CD4-positive, alpha-beta memory T cell (primary cell): ENCODE measurements around the gene LRFN2. TPM values are rescaled to one million over a fixed set of nuclear protein-coding genes. Genes with fewer than 3 reads are reported as not detected.
A peak's percentile ranks its signal among the peaks of the same experiment; 100 is the strongest.

Experiments
- CTCF ChIA-PET: fragments of 350-600 bp; sonication (Branson Sonifier 250); formaldehyde crosslinking; loops from one replicate; lab custom pipeline; 2021; ENCODE audit warnings: inconsistent platforms; ENCODE audit not compliant: partially characterized antibody; lab: Charles Lee
- POLR2A ChIA-PET: fragments of 350-600 bp; sonication (Branson Sonifier 250); formaldehyde crosslinking; loops from one replicate; lab custom pipeline; 2021; ENCODE audit not compliant: partially characterized antibody; lab: Charles Lee
- DNase-seq, 5 donors: peaks; one replicate each; pipeline versions ENCODE4 v3.0.0 to v3.0.0-alpha.2; 2020 to 2022; ENCODE audit warnings: mixed read lengths in 1 of 5
- H3K27ac ChIP-seq: one replicate; pipeline ENCODE4 v1.7.0; 2013; ENCODE audit warnings: low read depth, low read length
- H3K27me3 ChIP-seq: 2 replicates; pipeline ENCODE4 v1.7.0; 2013; ENCODE audit warnings: mild to moderate bottlenecking, low read length, moderate library complexity; ENCODE audit not compliant: insufficient read depth
- H3K36me3 ChIP-seq: 2 replicates; pipeline ENCODE4 v1.7.0; 2013; ENCODE audit warnings: mild to moderate bottlenecking, low read length, moderate library complexity; ENCODE audit not compliant: insufficient read depth
- H3K4me1 ChIP-seq: 2 replicates; pipeline ENCODE4 v1.7.0; 2013; ENCODE audit warnings: mild to moderate bottlenecking, low read length, moderate library complexity; ENCODE audit not compliant: insufficient read depth
- H3K4me3 ChIP-seq, 2 donors: one replicate each; pipeline ENCODE4 v1.7.0; 2013; ENCODE audit warnings: low read length in 2 of 2, mild to moderate bottlenecking in 1 of 2
- H3K9me3 ChIP-seq, 2 donors: one replicate each; pipeline ENCODE4 v1.7.0; 2013; ENCODE audit warnings: low read length in 2 of 2, control low read depth in 1 of 2; ENCODE audit not compliant: control insufficient read depth in 1 of 2
- H3K27ac Mint-ChIP-seq, 7 donors: one replicate each; pipeline ENCODE4 v1.8.0; 2020 to 2021; ENCODE audit warnings: mixed read lengths in 7 of 7, mild to moderate bottlenecking in 6 of 7, inconsistent platforms in 3 of 7, moderate library complexity in 3 of 7
- H3K27me3 Mint-ChIP-seq, 2 donors: one replicate each; pipeline ENCODE4 v1.8.0; 2020 to 2021; ENCODE audit warnings: mixed read lengths in 2 of 2
- H3K36me3 Mint-ChIP-seq, 2 donors: one replicate each; pipeline ENCODE4 v1.8.0; 2020 to 2021; ENCODE audit warnings: mixed read lengths in 2 of 2, inconsistent platforms in 1 of 2, mild to moderate bottlenecking in 1 of 2
- H3K4me1 Mint-ChIP-seq, 4 donors: one replicate each; pipeline ENCODE4 v1.8.0; 2020 to 2021; ENCODE audit warnings: mixed read lengths in 4 of 4, mild to moderate bottlenecking in 1 of 4
- H3K4me3 Mint-ChIP-seq, 8 donors: one replicate each; pipeline ENCODE4 v1.8.0; 2020 to 2021; ENCODE audit warnings: mixed read lengths in 8 of 8, mild to moderate bottlenecking in 7 of 8, moderate library complexity in 6 of 8, inconsistent platforms in 3 of 8
- H3K9me3 Mint-ChIP-seq, 8 donors: one replicate each; pipeline ENCODE4 v1.8.0; 2020 to 2021; ENCODE audit warnings: mixed read lengths in 8 of 8, mild to moderate bottlenecking in 5 of 8, inconsistent platforms in 3 of 8, moderate library complexity in 1 of 8
- intact Hi-C: fragments of 100-400 bp; cut with micrococcal nuclease; formaldehyde crosslinking; loops from one replicate; pipeline ENCODE4 v1.15.1; 2023
- polyA plus RNA-seq, 2 donors: library from polyadenylated mRNA; unstranded; fragments of 300-500 nt; fragmentation: Illumina TruSeq; gene quantifications; one replicate each; pipeline ENCODE4 v1.2.3, GENCODE V29; 2021
- total RNA-seq, 2 experiments: library from RNA; stranded (reverse); gene quantifications; one replicate each; pipeline ENCODE4 v1.2.3, GENCODE V29; 2021

The LRFN2 gene
- total and polyA plus RNA-seq, 4 experiments from 2014 or later = 0.17 TPM; not detected in 3

- H3K4me1 ChIP-seq = no peaks in the 10 kb centered on the region
- Mint-ChIP-seq H3K4me3 (no peak overlapping the region), H3K4me1 (no peaks in the 10 kb centered on the region), H3K27ac (no peak overlapping the region), H3K27me3 (peaks cover 0 to 5% of the 10 kb centered on the region in 2 donors), H3K36me3 (no peaks in the 10 kb centered on the region), H3K9me3 (no peaks in the 10 kb centered on the region)
- ChIA-PET CTCF (no interaction called here), POLR2A (no interaction called here)
- H3K4me3 ChIP-seq = no peak overlapping the region
- no peak overlapping the region for H3K27ac ChIP-seq
- DNase-seq = no peak
- no peaks in the 10 kb centered on the region for H3K36me3 ChIP-seq
- no peaks in the 10 kb centered on the region for H3K9me3 ChIP-seq
- intact Hi-C loops = no loop called here
- H3K27me3 ChIP-seq = no peaks in the 10 kb centered on the region
Measured at GRCh38 chr6:40559056-40559455, 28.1 kb downstream of the LRFN2 start.

- H3K27me3 ChIP-seq = no peaks in the 10 kb centered on the region
- no peaks in the 10 kb centered on the region for H3K9me3 ChIP-seq
- H3K4me3 Mint-ChIP-seq = no peak overlapping the region
- H3K27ac Mint-ChIP-seq = no peak overlapping the region
- no peaks in the 10 kb centered on the region for H3K9me3 Mint-ChIP-seq
- POLR2A ChIA-PET = no interaction called here
- no peaks in the 10 kb centered on the region for H3K4me1 Mint-ChIP-seq
- H3K36me3 ChIP-seq = no peaks in the 10 kb centered on the region
- no peak for DNase-seq
- H3K27me3 Mint-ChIP-seq = peaks cover 0 to 5% of the 10 kb centered on the region in 2 donors
- H3K4me3 ChIP-seq = no peak overlapping the region
- no peak overlapping the region for H3K27ac ChIP-seq
- intact Hi-C loops = no loop called here
- no peaks in the 10 kb centered on the region for H3K36me3 Mint-ChIP-seq
- H3K4me1 ChIP-seq = no peaks in the 10 kb centered on the region
- CTCF ChIA-PET = no interaction called here
Measured at GRCh38 chr6:40558102-40558501, 29.1 kb downstream of the LRFN2 start.

- no peak overlapping the region for H3K27ac Mint-ChIP-seq
- peaks cover 0 to 5% of the 10 kb centered on the region in 2 donors for H3K27me3 Mint-ChIP-seq
Measured at GRCh38 chr6:40556881-40557280, 30.3 kb downstream of the LRFN2 start.

GRCh38 chr6:40556023-40556422 is 31.1 kb downstream of the LRFN2 start:
- Histone ChIP-seq H3K4me3 (no peak overlapping the region), H3K4me1 (no peaks in the 10 kb centered on the region), H3K36me3 (no peaks in the 10 kb centered on the region), H3K9me3 (no peaks in the 10 kb centered on the region), H3K27ac (no peak overlapping the region), H3K27me3 (no peaks in the 10 kb centered on the region)
- DNase-seq = no peak
- Mint-ChIP-seq H3K27ac (peak overlapping the region in 1 of 7 donors; percentile 7), H3K9me3 (no peaks in the 10 kb centered on the region), H3K4me3 (no peak overlapping the region), H3K36me3 (no peaks in the 10 kb centered on the region), H3K4me1 (no peaks in the 10 kb centered on the region), H3K27me3 (peaks cover 0 to 5% of the 10 kb centered on the region in 2 donors)
- ChIA-PET CTCF (no interaction called here), POLR2A (no interaction called here)
- intact Hi-C loops = no loop called here

More at GRCh38 chr6:40556881-40557280, 30.3 kb downstream of the LRFN2 start:
- Histone ChIP-seq H3K4me1 (no peaks in the 10 kb centered on the region), H3K36me3 (no peaks in the 10 kb centered on the region), H3K27ac (no peak overlapping the region), H3K9me3 (no peaks in the 10 kb centered on the region), H3K27me3 (no peaks in the 10 kb centered on the region), H3K4me3 (no peak overlapping the region)
- intact Hi-C loops = no loop called here
- ChIA-PET CTCF (no interaction called here), POLR2A (no interaction called here)
- H3K4me1 Mint-ChIP-seq = no peaks in the 10 kb centered on the region
- H3K36me3 Mint-ChIP-seq = no peaks in the 10 kb centered on the region
- H3K4me3 Mint-ChIP-seq = no peak overlapping the region
- no peaks in the 10 kb centered on the region for H3K9me3 Mint-ChIP-seq
- DNase-seq = no peak

GRCh38 chr6:40555092-40555491 is 32.1 kb downstream of the LRFN2 start:
- H3K27me3 Mint-ChIP-seq = peaks cover 0 to 3% of the 10 kb centered on the region in 2 donors
- CTCF ChIA-PET = no interaction called here
- H3K27me3 ChIP-seq = no peaks in the 10 kb centered on the region
- intact Hi-C loops = no loop called here
- no peaks in the 10 kb centered on the region for H3K9me3 Mint-ChIP-seq
- no peak overlapping the region for H3K27ac ChIP-seq
- H3K36me3 ChIP-seq = no peaks in the 10 kb centered on the region
- H3K4me3 Mint-ChIP-seq = no peak overlapping the region
- H3K27ac Mint-ChIP-seq = no peak overlapping the region
- no peak overlapping the region for H3K4me3 ChIP-seq
- H3K4me1 ChIP-seq = no peaks in the 10 kb centered on the region
- H3K4me1 Mint-ChIP-seq = no peaks in the 10 kb centered on the region
- POLR2A ChIA-PET = no interaction called here
- no peaks in the 10 kb centered on the region for H3K9me3 ChIP-seq
- no peak for DNase-seq
- no peaks in the 10 kb centered on the region for H3K36me3 Mint-ChIP-seq

- ChIA-PET POLR2A (no interaction called here), CTCF (interaction anchor here (1.2 kb wide), 1 partner anchor 23 kb away, joined by 3 read pairs; no protein-coding TSS in a partner anchor)
- Mint-ChIP-seq H3K27me3 (peaks cover 0 to 3% of the 10 kb centered on the region in 2 donors), H3K4me1 (no peaks in the 10 kb centered on the region), H3K36me3 (no peaks in the 10 kb centered on the region), H3K4me3 (no peak overlapping the region), H3K9me3 (no peaks in the 10 kb centered on the region), H3K27ac (no peak overlapping the region)
- Histone ChIP-seq H3K4me3 (no peak overlapping the region), H3K27me3 (no peaks in the 10 kb centered on the region), H3K4me1 (no peaks in the 10 kb centered on the region), H3K27ac (no peak overlapping the region), H3K36me3 (no peaks in the 10 kb centered on the region), H3K9me3 (no peaks in the 10 kb centered on the region)
- intact Hi-C loops = no loop called here
- no peak for DNase-seq
Measured at GRCh38 chr6:40552941-40553340, 34.2 kb downstream of the LRFN2 start.

- no peak for DNase-seq
- H3K4me1 ChIP-seq = no peaks in the 10 kb centered on the region
- Mint-ChIP-seq H3K27me3 (peaks cover 0 to 5% of the 10 kb centered on the region in 2 donors), H3K27ac (no peak overlapping the region), H3K36me3 (no peaks in the 10 kb centered on the region), H3K9me3 (no peaks in the 10 kb centered on the region), H3K4me1 (no peaks in the 10 kb centered on the region), H3K4me3 (no peak overlapping the region)
- intact Hi-C loops = no loop called here
- H3K9me3 ChIP-seq = no peaks in the 10 kb centered on the region
- no peaks in the 10 kb centered on the region for H3K36me3 ChIP-seq
- no peaks in the 10 kb centered on the region for H3K27me3 ChIP-seq
- POLR2A ChIA-PET = no interaction called here
- CTCF ChIA-PET = interaction anchor here (1.2 kb wide), 1 partner anchor 24 kb away, joined by 3 read pairs; no protein-coding TSS in a partner anchor
- H3K27ac ChIP-seq = no peak overlapping the region
- H3K4me3 ChIP-seq = no peak overlapping the region
Measured at GRCh38 chr6:40551966-40552505, 35.1 kb downstream of the LRFN2 start.
